ENCODE results near the gene XYLT1. TPM values are rescaled to one million over a fixed set of nuclear protein-coding genes. Genes with fewer than 3 reads are reported as not detected.
A peak's percentile ranks its signal among the peaks of the same experiment; 100 is the strongest.

The XYLT1 gene
- polyA plus RNA-seq, 1 of the 3 experiments (the other 2 are of a cell fraction), result 17.6 TPM

DNA sequence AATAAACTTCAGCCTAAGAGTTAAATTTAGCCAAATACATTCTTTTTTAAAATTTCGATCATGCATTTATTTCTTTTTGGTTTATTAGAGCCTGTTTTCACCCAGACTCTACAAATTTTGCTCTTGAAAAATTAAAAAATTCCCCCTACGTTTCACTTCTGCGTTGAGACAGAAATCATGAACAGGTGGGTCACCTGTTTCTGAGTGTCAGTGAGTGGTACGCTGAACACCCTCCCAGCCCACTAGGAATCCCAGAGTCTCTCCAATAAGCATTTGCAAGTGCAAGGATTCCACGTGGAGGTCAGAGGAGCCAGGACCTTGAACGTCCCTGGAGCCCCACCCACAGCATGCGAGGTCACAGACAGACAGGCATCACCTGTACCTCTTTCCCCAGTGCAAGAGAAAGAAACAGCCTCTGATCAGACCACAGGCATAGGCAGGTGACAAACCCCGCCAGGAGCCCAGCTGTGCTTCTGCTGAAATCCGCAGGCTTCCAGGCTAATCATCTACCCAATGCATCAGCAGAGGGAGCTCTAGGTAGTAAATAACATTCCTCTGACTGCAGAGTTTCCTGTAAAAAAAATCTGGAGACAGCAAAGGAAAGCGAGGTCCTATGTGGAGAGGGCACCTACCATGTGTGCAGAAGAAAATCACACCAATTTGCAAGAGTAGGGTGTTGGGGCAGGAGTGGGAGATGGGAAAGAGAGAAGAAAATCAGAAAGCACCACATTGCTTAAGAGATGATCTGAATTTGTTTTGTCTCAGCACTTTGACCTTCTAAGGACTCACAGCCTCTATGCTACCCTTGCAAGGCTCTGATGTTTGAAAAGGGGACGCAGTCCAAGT is 5.9 kb upstream of the XYLT1 start (continued):
- TF ChIP-seq, protein P1, sequence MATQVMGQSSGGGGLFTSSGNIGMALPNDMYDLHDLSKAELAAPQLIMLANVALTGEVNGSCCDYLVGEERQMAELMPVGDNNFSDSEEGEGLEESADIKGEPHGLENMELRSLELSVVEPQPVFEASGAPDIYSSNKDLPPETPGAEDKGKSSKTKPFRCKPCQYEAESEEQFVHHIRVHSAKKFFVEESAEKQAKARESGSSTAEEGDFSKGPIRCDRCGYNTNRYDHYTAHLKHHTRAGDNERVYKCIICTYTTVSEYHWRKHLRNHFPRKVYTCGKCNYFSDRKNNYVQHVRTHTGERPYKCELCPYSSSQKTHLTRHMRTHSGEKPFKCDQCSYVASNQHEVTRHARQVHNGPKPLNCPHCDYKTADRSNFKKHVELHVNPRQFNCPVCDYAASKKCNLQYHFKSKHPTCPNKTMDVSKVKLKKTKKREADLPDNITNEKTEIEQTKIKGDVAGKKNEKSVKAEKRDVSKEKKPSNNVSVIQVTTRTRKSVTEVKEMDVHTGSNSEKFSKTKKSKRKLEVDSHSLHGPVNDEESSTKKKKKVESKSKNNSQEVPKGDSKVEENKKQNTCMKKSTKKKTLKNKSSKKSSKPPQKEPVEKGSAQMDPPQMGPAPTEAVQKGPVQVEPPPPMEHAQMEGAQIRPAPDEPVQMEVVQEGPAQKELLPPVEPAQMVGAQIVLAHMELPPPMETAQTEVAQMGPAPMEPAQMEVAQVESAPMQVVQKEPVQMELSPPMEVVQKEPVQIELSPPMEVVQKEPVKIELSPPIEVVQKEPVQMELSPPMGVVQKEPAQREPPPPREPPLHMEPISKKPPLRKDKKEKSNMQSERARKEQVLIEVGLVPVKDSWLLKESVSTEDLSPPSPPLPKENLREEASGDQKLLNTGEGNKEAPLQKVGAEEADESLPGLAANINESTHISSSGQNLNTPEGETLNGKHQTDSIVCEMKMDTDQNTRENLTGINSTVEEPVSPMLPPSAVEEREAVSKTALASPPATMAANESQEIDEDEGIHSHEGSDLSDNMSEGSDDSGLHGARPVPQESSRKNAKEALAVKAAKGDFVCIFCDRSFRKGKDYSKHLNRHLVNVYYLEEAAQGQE (IDR thresholded peaks at IDR 0.05; ENCODE audit: low read depth, low read length), result no peak
- TF ChIP-seq, protein P2, sequence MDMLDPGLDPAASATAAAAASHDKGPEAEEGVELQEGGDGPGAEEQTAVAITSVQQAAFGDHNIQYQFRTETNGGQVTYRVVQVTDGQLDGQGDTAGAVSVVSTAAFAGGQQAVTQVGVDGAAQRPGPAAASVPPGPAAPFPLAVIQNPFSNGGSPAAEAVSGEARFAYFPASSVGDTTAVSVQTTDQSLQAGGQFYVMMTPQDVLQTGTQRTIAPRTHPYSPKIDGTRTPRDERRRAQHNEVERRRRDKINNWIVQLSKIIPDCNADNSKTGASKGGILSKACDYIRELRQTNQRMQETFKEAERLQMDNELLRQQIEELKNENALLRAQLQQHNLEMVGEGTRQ (IDR thresholded peaks at IDR 0.05; ENCODE audit: borderline replicate concordance, low read depth, low read length), result no peak
- TF ChIP-seq FOXJ3 (CRISPR knock-in tag; IDR thresholded peaks at IDR 0.05) (no peak), JUND (IDR thresholded peaks at IDR 0.05) (0 out of 2 replicates have a peak, but pooled peaks have one; percentile 18), EZH2phosphoT487 (IDR thresholded peaks at IDR 0.05; ENCODE audit: borderline replicate concordance, low read depth) (no peak), NRF1 (IDR thresholded peaks at IDR 0.05; ENCODE audit: low read depth, low read length) (no peak), TEAD4 (IDR thresholded peaks at IDR 0.05; ENCODE audit: borderline replicate concordance, insufficient read depth) (no peak), TAF1 (IDR thresholded peaks at IDR 0.05; ENCODE audit: borderline replicate concordance, low read depth, low read length) (no peak), YY1 (IDR thresholded peaks at IDR 0.05; ENCODE audit: low read depth) (no peak), RCOR1 (IDR thresholded peaks at IDR 0.05; ENCODE audit: low read length) (no peak)
- TF ChIP-seq, protein P3, sequence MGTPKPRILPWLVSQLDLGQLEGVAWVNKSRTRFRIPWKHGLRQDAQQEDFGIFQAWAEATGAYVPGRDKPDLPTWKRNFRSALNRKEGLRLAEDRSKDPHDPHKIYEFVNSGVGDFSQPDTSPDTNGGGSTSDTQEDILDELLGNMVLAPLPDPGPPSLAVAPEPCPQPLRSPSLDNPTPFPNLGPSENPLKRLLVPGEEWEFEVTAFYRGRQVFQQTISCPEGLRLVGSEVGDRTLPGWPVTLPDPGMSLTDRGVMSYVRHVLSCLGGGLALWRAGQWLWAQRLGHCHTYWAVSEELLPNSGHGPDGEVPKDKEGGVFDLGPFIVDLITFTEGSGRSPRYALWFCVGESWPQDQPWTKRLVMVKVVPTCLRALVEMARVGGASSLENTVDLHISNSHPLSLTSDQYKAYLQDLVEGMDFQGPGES (IDR thresholded peaks at IDR 0.05; ENCODE audit: low read depth, low read length), result no peak
- TF ChIP-seq, protein P4, sequence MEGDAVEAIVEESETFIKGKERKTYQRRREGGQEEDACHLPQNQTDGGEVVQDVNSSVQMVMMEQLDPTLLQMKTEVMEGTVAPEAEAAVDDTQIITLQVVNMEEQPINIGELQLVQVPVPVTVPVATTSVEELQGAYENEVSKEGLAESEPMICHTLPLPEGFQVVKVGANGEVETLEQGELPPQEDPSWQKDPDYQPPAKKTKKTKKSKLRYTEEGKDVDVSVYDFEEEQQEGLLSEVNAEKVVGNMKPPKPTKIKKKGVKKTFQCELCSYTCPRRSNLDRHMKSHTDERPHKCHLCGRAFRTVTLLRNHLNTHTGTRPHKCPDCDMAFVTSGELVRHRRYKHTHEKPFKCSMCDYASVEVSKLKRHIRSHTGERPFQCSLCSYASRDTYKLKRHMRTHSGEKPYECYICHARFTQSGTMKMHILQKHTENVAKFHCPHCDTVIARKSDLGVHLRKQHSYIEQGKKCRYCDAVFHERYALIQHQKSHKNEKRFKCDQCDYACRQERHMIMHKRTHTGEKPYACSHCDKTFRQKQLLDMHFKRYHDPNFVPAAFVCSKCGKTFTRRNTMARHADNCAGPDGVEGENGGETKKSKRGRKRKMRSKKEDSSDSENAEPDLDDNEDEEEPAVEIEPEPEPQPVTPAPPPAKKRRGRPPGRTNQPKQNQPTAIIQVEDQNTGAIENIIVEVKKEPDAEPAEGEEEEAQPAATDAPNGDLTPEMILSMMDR (IDR thresholded peaks at IDR 0.05), result peak; percentile 78
- TF ChIP-seq, protein P5, sequence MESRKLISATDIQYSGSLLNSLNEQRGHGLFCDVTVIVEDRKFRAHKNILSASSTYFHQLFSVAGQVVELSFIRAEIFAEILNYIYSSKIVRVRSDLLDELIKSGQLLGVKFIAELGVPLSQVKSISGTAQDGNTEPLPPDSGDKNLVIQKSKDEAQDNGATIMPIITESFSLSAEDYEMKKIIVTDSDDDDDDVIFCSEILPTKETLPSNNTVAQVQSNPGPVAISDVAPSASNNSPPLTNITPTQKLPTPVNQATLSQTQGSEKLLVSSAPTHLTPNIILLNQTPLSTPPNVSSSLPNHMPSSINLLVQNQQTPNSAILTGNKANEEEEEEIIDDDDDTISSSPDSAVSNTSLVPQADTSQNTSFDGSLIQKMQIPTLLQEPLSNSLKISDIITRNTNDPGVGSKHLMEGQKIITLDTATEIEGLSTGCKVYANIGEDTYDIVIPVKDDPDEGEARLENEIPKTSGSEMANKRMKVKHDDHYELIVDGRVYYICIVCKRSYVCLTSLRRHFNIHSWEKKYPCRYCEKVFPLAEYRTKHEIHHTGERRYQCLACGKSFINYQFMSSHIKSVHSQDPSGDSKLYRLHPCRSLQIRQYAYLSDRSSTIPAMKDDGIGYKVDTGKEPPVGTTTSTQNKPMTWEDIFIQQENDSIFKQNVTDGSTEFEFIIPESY (IDR thresholded peaks at IDR 0.05; ENCODE audit: borderline replicate concordance, low read depth), result no peak

Data from SK-N-SH (cell line).